Testis (tissue), 2 donors: ENCODE data around the gene SMC5.

Experiments
- CTCF ChIP-seq, 3 experiments: fragments of 450-650 bp in 2 of 3; fragments of 200-600 bp in 1 of 3; sonication (generic) in 1 of 3; IDR thresholded peaks; one replicate each; pipeline ENCODE4 v1.5.1; 2016 to 2019; ENCODE audit warnings: antibody characterized with exemption in 3 of 3, mild to moderate bottlenecking in 2 of 3, moderate library complexity in 1 of 3
- POLR2A ChIP-seq: fragments of 450-650 bp; IDR thresholded peaks from one replicate; pipeline ENCODE4 v1.6.1; 2017; ENCODE audit warnings: antibody characterized with exemption, mild to moderate bottlenecking, moderate library complexity

GRCh38 chr9:70382046-70382708 lies 123.4 kb downstream of the SMC5 start:
- TF ChIP-seq CTCF (IDR thresholded peaks at IDR 0.05): no peak
- TF ChIP-seq POLR2A: no peak
